ENCODE data around the gene BMP10. TPM values are rescaled to one million over a fixed set of nuclear protein-coding genes. Genes with fewer than 3 reads are reported as not detected.

BMP10 gene
- not detected in 2 replicates for total RNA-seq

GRCh38 chr2:68871159-68871764 lies at the start of gene BMP10:
BMP10 (minus strand) TSS chr2:68871397; CDS start chr2:68871358, 39 bp downstream.

Other genes with a start within 250 kb of the BMP10 start
- gene PROKR1, start 227.8 kb downstream of the BMP10 start, total RNA-seq: not detected in 2 replicates
- gene ARHGAP25, start 136.6 kb downstream of the BMP10 start, total RNA-seq: 10.7 and 11.8 TPM in 2 replicates
- gene GKN2, start 81.5 kb upstream of the BMP10 start, total RNA-seq: 0.20 TPM in 1 of 2 replicates, not detected in the other
- not detected in 2 replicates for gene GKN1, start 103.2 kb upstream of the BMP10 start, total RNA-seq
- gene ANTXR1, start 141.8 kb upstream of the BMP10 start, total RNA-seq: 1.5 and 2.5 TPM in 2 replicates